PC-9 (cell line): ENCODE data around the gene TWNK.

ENCODE experiments used
- CTCF ChIP-seq: fragments of 200-600 bp; sonication (generic); conservative IDR thresholded peaks from 2 replicates; pipeline ENCODE4 v1.6.1; 2017; ENCODE audit warnings: mixed run types, antibody characterized with exemption, mild to moderate bottlenecking, moderate library complexity
- EZH2 ChIP-seq: fragments of 200-600 bp; sonication (generic); IDR thresholded peaks from 2 replicates; pipeline ENCODE4 v1.8.0; 2017; ENCODE audit warnings: antibody characterized with exemption, low read depth

GRCh38 chr10:101042118-101042517, 54.8 kb downstream of the TWNK start:
- no peak for TF ChIP-seq EZH2
- TF ChIP-seq CTCF: no peak
